ENCODE data around the gene ANKRD52. TPM values are rescaled to one million over a fixed set of nuclear protein-coding genes. Genes with fewer than 3 reads are reported as not detected.
A peak's percentile ranks its signal among the peaks of the same experiment; 100 is the strongest.

The ANKRD52 gene
- total and polyA plus RNA-seq, 7 donors: 5.7 to 37.5 (median 19.4) TPM

DNA sequence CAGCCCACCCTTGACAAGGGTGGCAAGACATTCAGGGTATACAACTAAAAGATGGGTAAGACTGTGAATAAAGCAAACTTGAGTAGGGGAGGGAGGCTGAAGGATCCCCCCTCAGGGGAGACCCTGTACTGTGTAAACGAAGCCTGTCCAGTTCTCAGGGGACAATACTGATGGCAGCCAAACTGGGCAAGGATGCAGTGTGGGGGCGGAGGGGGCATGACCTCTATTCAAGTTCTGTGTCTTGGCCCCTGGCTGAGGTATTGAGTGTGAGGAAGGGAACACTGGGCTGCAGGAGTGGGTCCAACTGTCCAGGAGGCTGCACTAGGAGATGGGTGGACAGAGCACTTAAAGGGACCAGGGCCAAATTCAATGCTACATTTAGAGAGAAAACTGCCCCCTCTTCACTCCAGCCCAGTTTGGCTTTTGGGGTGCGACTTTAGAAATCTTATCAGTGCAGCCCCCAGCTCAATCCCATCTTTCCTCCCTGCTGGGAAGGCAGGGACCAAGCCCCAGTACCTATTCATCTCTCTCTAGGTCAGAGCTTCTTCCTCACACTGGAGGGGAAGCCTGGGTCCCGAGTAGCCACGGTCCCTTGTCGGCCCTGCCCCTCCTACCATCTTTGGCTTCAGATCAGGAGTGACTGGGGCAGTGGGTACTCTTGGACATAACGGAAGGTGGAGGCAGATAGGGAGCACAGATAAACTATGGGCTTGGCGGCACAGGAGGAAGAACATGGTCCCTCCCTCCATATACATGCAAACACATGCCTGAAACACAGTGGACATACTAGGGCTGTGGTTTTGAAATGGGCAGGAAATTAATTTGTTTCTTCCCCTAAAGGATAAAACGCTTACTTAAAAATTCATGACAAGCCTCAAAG lies 16.5 kb downstream of the ANKRD52 start:
- intact Hi-C loops (cut with DNase I): no loop called here
- Histone ChIP-seq H3K27ac (no peak overlapping the region), H3K36me3 (ENCODE audit: insufficient read depth in 1 of 2, low read depth in 1 of 2) (peaks cover 12 to 81% of the 10 kb centered on the region in 2 donors), H3K4me3 (no peak overlapping the region), H3K9me3 (no peaks in the 10 kb centered on the region), H3K27me3 (ENCODE audit: insufficient read depth in 3 of 3, low read length in 2 of 3) (no peaks in the 10 kb centered on the region), H3K4me1 (no peaks in the 10 kb centered on the region)
- WGBS, 3 donors: 64 to 77% (median 72%) methylated on average over 9 of the region's 9 CpGs
- no peak for TF ChIP-seq CTCF (IDR thresholded peaks at IDR 0.05)
- ATAC-seq: no peak
- peak in 1 of 2 donors; percentile 10 for DNase-seq

- H3K4me1 ChIP-seq: no peaks in the 10 kb centered on the region
- ATAC-seq: no peak
Observed at GRCh38 chr12:56237552-56237951, 20.6 kb downstream of the ANKRD52 start.

DNA sequence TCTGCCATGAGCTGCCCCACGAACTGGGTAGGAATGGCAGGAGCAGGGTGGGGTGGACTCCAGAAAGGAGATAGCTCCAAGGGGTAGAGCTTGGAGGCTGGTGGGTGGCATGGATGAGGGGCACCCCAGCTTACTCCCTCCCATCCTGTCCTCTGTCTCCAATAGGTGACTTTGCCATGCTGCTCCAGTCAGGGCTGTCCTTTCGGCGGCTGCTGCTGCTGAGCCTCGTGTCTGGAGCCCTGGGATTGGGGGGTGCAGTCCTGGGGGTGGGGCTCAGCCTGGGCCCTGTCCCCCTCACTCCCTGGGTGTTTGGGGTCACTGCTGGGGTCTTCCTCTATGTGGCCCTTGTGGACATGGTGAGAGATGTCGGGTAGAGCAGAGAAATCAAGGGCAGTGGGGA lies 21.2 kb downstream of the ANKRD52 start:
- Histone ChIP-seq H3K27ac (no peak overlapping the region), H3K4me3 (no peak overlapping the region), H3K4me1 (no peaks in the 10 kb centered on the region), H3K36me3 (ENCODE audit: insufficient read depth in 1 of 2, low read depth in 1 of 2) (peaks cover 2 to 34% of the 10 kb centered on the region in 2 donors), H3K9me3 (no peaks in the 10 kb centered on the region), H3K27me3 (ENCODE audit: insufficient read depth in 3 of 3, low read length in 2 of 3) (no peaks in the 10 kb centered on the region)
- 52 to 61% (median 52%) methylated on average over 5 of the region's 5 CpGs for WGBS, 3 donors
- intact Hi-C loops (cut with DNase I): no loop called here
- no peak for DNase-seq
- no peak for TF ChIP-seq CTCF (IDR thresholded peaks at IDR 0.05)
- ATAC-seq: peak in 3 of 4 donors; percentile 2 to 24 (median 3)

More at GRCh38 chr12:56237552-56237951, 20.6 kb downstream of the ANKRD52 start:
- intact Hi-C loops (cut with DNase I): no loop called here
- WGBS, 3 donors: 64 to 76% (median 76%) methylated on average over 11 of the region's 11 CpGs
- Histone ChIP-seq H3K36me3 (ENCODE audit: insufficient read depth in 1 of 2, low read depth in 1 of 2) (peaks cover 7 to 40% of the 10 kb centered on the region in 2 donors), H3K27me3 (ENCODE audit: insufficient read depth in 3 of 3, low read length in 2 of 3) (no peaks in the 10 kb centered on the region), H3K9me3 (no peaks in the 10 kb centered on the region), H3K27ac (no peak overlapping the region), H3K4me3 (no peak overlapping the region)
- no peak for TF ChIP-seq CTCF (IDR thresholded peaks at IDR 0.05)
- DNase-seq: no peak

DNA sequence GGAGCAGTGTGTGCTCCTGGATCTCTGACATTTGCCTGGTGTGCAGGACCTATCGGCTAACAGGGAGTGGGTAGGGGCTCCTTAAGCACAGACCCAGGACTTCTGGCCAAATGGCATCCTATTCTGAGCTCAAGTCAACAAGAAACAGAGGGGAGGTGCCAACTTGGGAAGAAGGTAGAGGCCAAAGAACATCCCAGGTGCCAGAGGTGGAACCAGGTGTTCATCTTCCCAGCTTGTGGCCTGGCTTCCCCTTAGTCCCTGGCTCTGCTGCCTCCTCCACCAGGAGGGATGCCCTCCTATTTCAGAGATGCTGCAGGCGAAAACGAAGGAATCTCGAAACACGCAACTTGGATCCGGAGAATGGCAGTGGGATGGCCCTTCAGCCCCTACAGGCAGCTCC lies 22.1 kb downstream of the ANKRD52 start:
- Histone ChIP-seq H3K4me1 (no peaks in the 10 kb centered on the region), H3K4me3 (no peak overlapping the region), H3K36me3 (ENCODE audit: insufficient read depth in 1 of 2, low read depth in 1 of 2) (peaks cover 1 to 25% of the 10 kb centered on the region in 2 donors), H3K27me3 (ENCODE audit: insufficient read depth in 3 of 3, low read length in 2 of 3) (no peaks in the 10 kb centered on the region), H3K27ac (no peak overlapping the region), H3K9me3 (no peaks in the 10 kb centered on the region)
- no peak for ATAC-seq
- WGBS, 3 donors: 83 to 100% (median 90%) methylated on average over 6 of the region's 6 CpGs
- intact Hi-C loops (cut with DNase I): no loop called here
- TF ChIP-seq CTCF (IDR thresholded peaks at IDR 0.05): no peak
- DNase-seq: no peak

Data from psoas muscle (tissue), 8 donors.